NCI-H2227 treated with DMSO at 0.1 percent for 48 hours (cell line): ENCODE results near the gene CLSTN2.

Experiments used
- DNase-seq: peaks from one replicate; lab custom pipeline; 2025; lab: John Stamatoyannopoulos, UW

Gene CLSTN2

GRCh38 chr3:139944256-139944910 lies 9.4 kb downstream of the CLSTN2 start:
- no peak for DNase-seq

- DNase-seq: no peak
Measured at GRCh38 chr3:139945386-139945785, 10.4 kb downstream of the CLSTN2 start.

- DNase-seq: no peak
Measured at GRCh38 chr3:139945942-139946341, 11.0 kb downstream of the CLSTN2 start.

GRCh38 chr3:139948467-139948866 lies 13.5 kb downstream of the CLSTN2 start:
- DNase-seq: no peak

GRCh38 chr3:139948898-139949297 lies 13.9 kb downstream of the CLSTN2 start:
- no peak for DNase-seq

GRCh38 chr3:139953131-139953910 lies 18.3 kb downstream of the CLSTN2 start:
- DNase-seq: no peak

GRCh38 chr3:139954146-139954860 lies 19.3 kb downstream of the CLSTN2 start:
- no peak for DNase-seq

GRCh38 chr3:139957844-139958243 lies 22.9 kb downstream of the CLSTN2 start:
- no peak for DNase-seq

- no peak for DNase-seq
Measured at GRCh38 chr3:139969386-139969785, 34.4 kb downstream of the CLSTN2 start.

- DNase-seq: no peak
Measured at GRCh38 chr3:139970526-139970925, 35.5 kb downstream of the CLSTN2 start.

GRCh38 chr3:139974809-139975425 lies 39.9 kb downstream of the CLSTN2 start:
- no peak for DNase-seq

GRCh38 chr3:139975594-139976365 lies 40.8 kb downstream of the CLSTN2 start:
- no peak for DNase-seq

- DNase-seq: no peak
Measured at GRCh38 chr3:139978966-139979365, 44.0 kb downstream of the CLSTN2 start.

GRCh38 chr3:139979991-139980390 lies 45.0 kb downstream of the CLSTN2 start:
- no peak for DNase-seq

- no peak for DNase-seq
Measured at GRCh38 chr3:139982404-139982803, 47.4 kb downstream of the CLSTN2 start.

GRCh38 chr3:139985576-139985975 lies 50.6 kb downstream of the CLSTN2 start:
- DNase-seq: no peak

GRCh38 chr3:139987908-139988307 lies 52.9 kb downstream of the CLSTN2 start:
- no peak for DNase-seq

- no peak for DNase-seq
Measured at GRCh38 chr3:139988472-139989156, 53.6 kb downstream of the CLSTN2 start.

- DNase-seq: no peak
Measured at GRCh38 chr3:139994891-139995290, 59.9 kb downstream of the CLSTN2 start.

- no peak for DNase-seq
Measured at GRCh38 chr3:140004271-140004670, 69.3 kb downstream of the CLSTN2 start.

GRCh38 chr3:140006331-140006730 lies 71.3 kb downstream of the CLSTN2 start:
- no peak for DNase-seq
